A673 (cell line): ENCODE measurements around the gene CHAF1A.

Experiments
- EZH2 ChIP-seq: fragments of 200-600 bp; sonication (generic); IDR thresholded peaks from 2 replicates; pipeline ENCODE4 v1.6.1; 2017; ENCODE audit warnings: borderline replicate concordance, low read depth, mild to moderate bottlenecking, mixed read lengths, antibody characterized with exemption, low read length; ENCODE audit not compliant: poor library complexity, severe bottlenecking
- TF ChIP-seq, protein P1 (sequence below): fragments of 300-800, 200-600 bp; sonication (generic); conservative IDR thresholded peaks from 2 replicates; pipeline ENCODE4 v1.5.1; 2017; ENCODE audit warnings: low read depth, mild to moderate bottlenecking, antibody characterized with exemption, low read length, moderate library complexity, mixed read lengths

DNA sequence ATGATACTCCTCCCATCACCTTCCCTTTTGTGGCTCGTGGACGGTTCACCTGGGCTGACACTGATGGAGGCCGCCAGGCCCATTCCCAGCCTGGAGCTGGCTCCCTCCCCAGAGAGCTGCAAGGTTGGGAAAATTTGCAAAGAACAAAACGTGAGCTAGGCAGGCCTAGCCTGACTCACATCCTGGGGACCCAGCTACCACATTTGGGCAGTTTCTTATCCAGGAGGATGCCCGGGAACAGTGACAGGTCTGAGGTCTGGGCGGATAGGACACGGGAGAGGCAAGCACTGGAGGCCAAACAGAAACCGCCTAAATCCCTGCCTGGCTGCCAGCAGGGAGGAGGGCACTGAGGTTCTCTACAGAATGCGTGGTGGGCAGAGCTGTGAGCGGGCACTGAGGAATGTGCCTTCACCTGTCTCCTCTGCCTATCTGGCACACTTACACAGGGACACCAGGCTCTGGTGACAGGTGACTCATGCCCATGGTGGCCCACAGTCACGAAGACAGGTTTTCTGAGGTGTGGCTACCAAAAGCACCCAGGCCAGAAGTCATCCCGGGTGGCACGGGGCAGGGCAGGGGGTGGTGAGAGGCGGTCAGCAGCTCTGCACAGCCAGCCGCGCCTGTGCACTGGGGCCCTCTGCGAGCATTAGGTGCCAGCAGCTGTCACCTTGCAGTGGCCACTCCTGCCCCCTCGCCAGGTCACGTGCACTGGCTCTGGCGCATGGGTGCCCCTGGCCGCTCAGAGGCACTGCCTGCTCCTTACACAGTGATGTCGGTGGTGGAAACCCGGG lies 25.3 kb upstream of the CHAF1A start:
- TF ChIP-seq, protein P1, sequence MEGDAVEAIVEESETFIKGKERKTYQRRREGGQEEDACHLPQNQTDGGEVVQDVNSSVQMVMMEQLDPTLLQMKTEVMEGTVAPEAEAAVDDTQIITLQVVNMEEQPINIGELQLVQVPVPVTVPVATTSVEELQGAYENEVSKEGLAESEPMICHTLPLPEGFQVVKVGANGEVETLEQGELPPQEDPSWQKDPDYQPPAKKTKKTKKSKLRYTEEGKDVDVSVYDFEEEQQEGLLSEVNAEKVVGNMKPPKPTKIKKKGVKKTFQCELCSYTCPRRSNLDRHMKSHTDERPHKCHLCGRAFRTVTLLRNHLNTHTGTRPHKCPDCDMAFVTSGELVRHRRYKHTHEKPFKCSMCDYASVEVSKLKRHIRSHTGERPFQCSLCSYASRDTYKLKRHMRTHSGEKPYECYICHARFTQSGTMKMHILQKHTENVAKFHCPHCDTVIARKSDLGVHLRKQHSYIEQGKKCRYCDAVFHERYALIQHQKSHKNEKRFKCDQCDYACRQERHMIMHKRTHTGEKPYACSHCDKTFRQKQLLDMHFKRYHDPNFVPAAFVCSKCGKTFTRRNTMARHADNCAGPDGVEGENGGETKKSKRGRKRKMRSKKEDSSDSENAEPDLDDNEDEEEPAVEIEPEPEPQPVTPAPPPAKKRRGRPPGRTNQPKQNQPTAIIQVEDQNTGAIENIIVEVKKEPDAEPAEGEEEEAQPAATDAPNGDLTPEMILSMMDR = no peak
- no peak for TF ChIP-seq EZH2
